Gastrocnemius medialis (tissue), 4 donors: ENCODE results near the gene IL21R.

Experiments used
- CTCF ChIP-seq, 5 experiments: fragments of 450-650 bp in 3 of 5; fragments of 200-600 bp in 2 of 5; sonication (generic) in 2 of 5; IDR thresholded peaks in 4 of 5; conservative IDR thresholded peaks in 1 of 5; 1 replicate in 4 of 5; 2 replicates in 1 of 5; pipeline ENCODE4 v1.5.1; 2016 to 2019; ENCODE audit warnings: antibody characterized with exemption in 5 of 5, mild to moderate bottlenecking in 3 of 5, moderate library complexity in 3 of 5
- POLR2A ChIP-seq, 2 donors: fragments of 450-650 bp; IDR thresholded peaks; one replicate each; pipeline ENCODE4 v1.6.1; 2017; ENCODE audit warnings: antibody characterized with exemption in 2 of 2, mild to moderate bottlenecking in 2 of 2, moderate library complexity in 2 of 2

DNA sequence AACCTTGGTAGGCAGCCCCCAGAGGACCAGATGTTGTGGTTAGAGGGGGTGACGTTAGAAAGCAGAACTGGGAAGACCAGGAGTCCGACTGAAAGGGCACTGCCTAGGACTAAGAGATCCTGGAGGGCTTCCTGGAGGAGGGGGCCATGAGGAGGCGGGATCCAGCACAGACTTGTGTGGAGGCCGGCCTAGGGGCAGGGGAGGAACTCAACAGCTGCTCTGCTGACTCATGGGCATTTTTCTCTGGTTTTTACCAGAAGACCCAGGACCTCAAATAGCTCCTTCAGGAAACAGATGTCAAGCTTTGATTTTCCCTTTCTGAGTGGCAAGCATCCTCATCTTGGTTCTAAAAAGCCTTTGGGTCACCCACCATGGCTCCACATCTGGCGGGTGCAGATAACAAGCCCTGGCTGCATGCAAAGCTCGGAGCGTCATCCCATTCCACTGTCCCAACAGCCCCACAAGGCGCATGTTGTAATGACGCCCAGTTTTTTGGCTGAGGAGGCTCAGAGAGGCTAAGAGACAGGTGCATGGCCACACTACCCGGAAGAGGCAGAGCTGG is 29.0 kb downstream of the IL21R start:
- TF ChIP-seq POLR2A (IDR thresholded peaks at IDR 0.05) = no peak
- no peak for TF ChIP-seq CTCF (IDR thresholded peaks at IDR 0.05 in 4 of 5, conservative IDR thresholded peaks at IDR 0.05 in 1 of 5)
